ENCODE measurements around the gene ASCC3. TPM values are rescaled to one million over a fixed set of nuclear protein-coding genes. Genes with fewer than 3 reads are reported as not detected.

Gene ASCC3
- total RNA-seq, 1 experiment from 2014 or later: 45.6 TPM

- Mint-ChIP-seq H3K27ac (ENCODE audit: unreplicated experiment) (no peak overlapping the region), H3K4me1 (ENCODE audit: low read depth, unreplicated experiment) (no peaks in the 10 kb centered on the region), H3K36me3 (ENCODE audit: insufficient read depth, unreplicated experiment) (no peaks in the 10 kb centered on the region), H3K9me3 (ENCODE audit: low read depth, unreplicated experiment) (no peaks in the 10 kb centered on the region), H3K27me3 (ENCODE audit: unreplicated experiment) (no peaks in the 10 kb centered on the region), H3K4me3 (ENCODE audit: low read depth, unreplicated experiment) (no peak overlapping the region)
- TF ChIP-seq CTCF (IDR thresholded peaks at IDR 0.05; ENCODE audit: unreplicated experiment): no peak
- CTCF ChIA-PET: no interaction called here
- BruUV-seq (replicated peaks): no TSS peak
- DNase-seq: no peak
- intact Hi-C loops (cut with micrococcal nuclease; ENCODE audit: unreplicated experiment): no loop called here
Observed at GRCh38 chr6:100593522-100593921, 287.6 kb downstream of the ASCC3 start.

- Mint-ChIP-seq H3K27ac (ENCODE audit: unreplicated experiment) (no peak overlapping the region), H3K4me3 (ENCODE audit: low read depth, unreplicated experiment) (no peak overlapping the region), H3K9me3 (ENCODE audit: low read depth, unreplicated experiment) (no peaks in the 10 kb centered on the region), H3K36me3 (ENCODE audit: insufficient read depth, unreplicated experiment) (no peaks in the 10 kb centered on the region), H3K27me3 (ENCODE audit: unreplicated experiment) (no peaks in the 10 kb centered on the region), H3K4me1 (ENCODE audit: low read depth, unreplicated experiment) (no peaks in the 10 kb centered on the region)
- CTCF ChIA-PET: no interaction called here
- no peak for TF ChIP-seq CTCF (IDR thresholded peaks at IDR 0.05; ENCODE audit: unreplicated experiment)
- DNase-seq: no peak
- intact Hi-C loops (cut with micrococcal nuclease; ENCODE audit: unreplicated experiment): no loop called here
- BruUV-seq (replicated peaks): no TSS peak
Observed at GRCh38 chr6:100592929-100593328, 288.2 kb downstream of the ASCC3 start.

GRCh38 chr6:100577425-100577824, 303.7 kb downstream of the ASCC3 start:
- DNase-seq: no peak
- H3K36me3 Mint-ChIP-seq (ENCODE audit: insufficient read depth, unreplicated experiment): no peaks in the 10 kb centered on the region
- H3K9me3 Mint-ChIP-seq (ENCODE audit: low read depth, unreplicated experiment): no peaks in the 10 kb centered on the region
- H3K4me1 Mint-ChIP-seq (ENCODE audit: low read depth, unreplicated experiment): no peaks in the 10 kb centered on the region
- H3K27me3 Mint-ChIP-seq (ENCODE audit: unreplicated experiment): no peaks in the 10 kb centered on the region
- no TSS peak for BruUV-seq (replicated peaks)
- H3K27ac Mint-ChIP-seq (ENCODE audit: unreplicated experiment): no peak overlapping the region
- TF ChIP-seq CTCF (IDR thresholded peaks at IDR 0.05; ENCODE audit: unreplicated experiment): no peak
- no peak overlapping the region for H3K4me3 Mint-ChIP-seq (ENCODE audit: low read depth, unreplicated experiment)
- intact Hi-C loops (cut with micrococcal nuclease; ENCODE audit: unreplicated experiment): no loop called here
- CTCF ChIA-PET: interaction anchor here (0.7 kb wide), 1 partner anchor 21 kb away, joined by 3 read pairs; no protein-coding TSS in a partner anchor

- no peaks in the 10 kb centered on the region for H3K4me1 Mint-ChIP-seq (ENCODE audit: low read depth, unreplicated experiment)
- no peaks in the 10 kb centered on the region for H3K36me3 Mint-ChIP-seq (ENCODE audit: insufficient read depth, unreplicated experiment)
- H3K4me3 Mint-ChIP-seq (ENCODE audit: low read depth, unreplicated experiment): no peak overlapping the region
- H3K9me3 Mint-ChIP-seq (ENCODE audit: low read depth, unreplicated experiment): no peaks in the 10 kb centered on the region
- no TSS peak for BruUV-seq (replicated peaks)
- no peak for TF ChIP-seq CTCF (IDR thresholded peaks at IDR 0.05; ENCODE audit: unreplicated experiment)
- no peak for DNase-seq
- intact Hi-C loops (cut with micrococcal nuclease; ENCODE audit: unreplicated experiment): no loop called here
- no peaks in the 10 kb centered on the region for H3K27me3 Mint-ChIP-seq (ENCODE audit: unreplicated experiment)
- CTCF ChIA-PET: no interaction called here
- no peak overlapping the region for H3K27ac Mint-ChIP-seq (ENCODE audit: unreplicated experiment)
Observed at GRCh38 chr6:100575921-100576320, 305.2 kb downstream of the ASCC3 start.
